GM19467 (cell line): ENCODE results near the gene SYT9.

ENCODE experiments used
- ATAC-seq: cut with Tn5 transposase; IDR thresholded peaks from one replicate; pipeline ENCODE4 v1.9.1; 2021; ENCODE audit warnings: mild to moderate bottlenecking, moderate library complexity; ENCODE audit not compliant: unreplicated experiment

SYT9 gene

DNA sequence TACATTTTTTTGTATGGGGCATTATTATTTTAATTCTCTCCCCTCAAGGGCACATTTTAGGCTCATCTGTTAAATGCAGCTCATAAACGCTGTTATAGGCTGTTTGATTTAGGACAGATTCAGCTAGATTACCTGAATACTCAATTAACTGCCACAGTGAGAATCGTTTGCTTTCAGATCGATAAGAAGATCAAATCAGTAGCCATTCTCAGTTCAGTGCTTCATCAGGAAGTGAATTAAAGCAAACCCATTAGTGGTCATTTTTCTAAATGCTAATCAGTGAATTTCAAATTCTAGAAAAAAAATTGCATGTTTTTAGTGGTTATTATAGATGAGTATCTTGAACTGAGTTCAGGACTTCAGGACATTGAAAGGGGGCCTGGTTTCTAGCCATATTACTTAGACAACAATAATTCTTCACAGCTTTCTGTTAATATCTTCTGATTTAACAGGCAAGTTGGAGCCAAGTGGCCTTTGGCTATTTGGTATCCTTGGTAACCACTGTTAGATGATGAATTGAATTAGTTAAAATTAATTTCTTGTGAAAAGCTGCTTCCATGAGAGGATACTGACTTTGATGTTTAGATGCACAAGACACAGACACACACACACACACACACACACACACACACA is 18.6 kb downstream of the SYT9 start:
- no peak for ATAC-seq

DNA sequence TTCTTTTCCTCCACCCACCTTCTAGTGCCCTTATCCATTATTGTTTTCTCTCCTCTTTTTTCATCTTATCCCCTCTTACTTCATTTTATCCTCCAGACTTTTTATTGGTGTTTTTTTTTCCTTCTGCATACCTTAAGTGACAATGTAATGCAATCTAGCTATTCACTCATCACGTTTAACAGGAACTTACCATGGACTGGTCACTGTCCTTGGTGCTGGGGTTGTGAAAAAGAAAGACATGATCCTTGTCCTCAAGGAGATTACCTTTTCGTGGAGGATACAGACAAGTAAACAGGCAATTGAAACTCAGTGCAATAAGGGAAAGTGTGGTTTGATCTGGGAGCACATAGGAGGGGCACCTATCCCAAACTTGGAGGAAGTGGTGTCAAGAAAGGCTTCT is 20.7 kb downstream of the SYT9 start:
- no peak for ATAC-seq

DNA sequence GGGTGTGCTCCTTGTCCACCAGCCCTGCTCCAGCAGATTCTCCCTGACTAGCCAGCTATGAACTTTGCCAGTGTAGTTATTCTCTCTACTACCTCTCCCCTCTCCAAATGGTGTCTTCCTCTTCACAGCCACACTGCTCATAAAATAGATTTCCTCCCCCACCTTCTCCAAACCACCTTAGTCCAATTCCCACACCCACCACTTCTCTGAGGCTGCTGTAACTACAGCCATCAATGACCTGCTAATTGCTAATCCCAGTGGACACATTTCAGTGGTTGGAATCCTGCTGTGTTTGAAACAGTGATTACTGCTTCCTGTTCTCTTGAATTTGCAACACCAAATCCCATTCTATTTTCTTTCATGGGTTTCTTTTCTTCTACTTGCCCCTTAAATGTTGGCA is 23.4 kb downstream of the SYT9 start:
- ATAC-seq = no peak

DNA sequence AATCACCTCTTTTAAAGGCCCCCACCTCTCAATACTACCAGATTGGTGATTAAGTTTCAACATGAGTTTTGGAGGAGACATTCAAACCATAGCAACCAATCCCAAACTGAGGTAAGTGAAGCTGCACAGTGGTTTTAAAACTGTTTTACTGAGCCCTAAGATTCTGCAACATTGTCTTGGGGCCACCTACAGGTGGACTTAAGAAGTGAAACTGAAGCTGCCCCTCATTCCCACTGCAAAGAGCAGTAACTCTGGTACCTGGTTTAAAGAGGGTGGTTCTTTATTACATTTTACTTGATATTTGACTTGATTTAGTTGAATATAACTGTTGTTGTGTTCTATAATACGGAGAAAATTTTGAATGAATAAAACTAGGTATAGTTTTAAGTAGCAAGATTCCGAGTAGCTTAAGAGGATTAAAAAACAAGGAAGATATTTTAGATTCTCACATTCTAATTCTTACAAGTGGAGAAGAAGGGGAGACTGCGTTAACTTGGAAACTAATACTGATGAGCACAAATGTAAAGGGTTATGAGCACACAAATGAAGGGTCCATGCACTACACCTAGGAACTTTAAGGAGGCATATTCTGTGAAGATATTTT is 26.7 kb downstream of the SYT9 start:
- no peak for ATAC-seq

DNA sequence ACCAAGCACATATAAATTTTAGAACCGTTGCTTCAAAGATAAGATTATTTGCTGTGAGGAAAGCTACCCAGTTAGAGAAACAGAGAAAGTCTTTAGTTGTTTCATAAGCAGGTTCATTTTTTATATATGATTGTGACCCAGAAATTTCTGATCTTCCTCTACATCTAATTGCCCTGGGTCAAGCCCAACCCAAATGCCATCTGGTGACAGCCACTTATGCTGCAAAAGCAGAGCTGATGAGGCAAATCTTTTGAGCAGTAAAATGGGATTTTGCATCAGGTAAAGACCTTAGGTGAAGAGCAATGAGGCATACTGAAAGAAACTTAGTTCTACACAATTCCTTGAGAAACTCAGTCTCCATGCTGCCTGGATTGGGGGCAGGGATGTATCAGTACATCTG is 28.0 kb downstream of the SYT9 start:
- ATAC-seq = no peak

DNA sequence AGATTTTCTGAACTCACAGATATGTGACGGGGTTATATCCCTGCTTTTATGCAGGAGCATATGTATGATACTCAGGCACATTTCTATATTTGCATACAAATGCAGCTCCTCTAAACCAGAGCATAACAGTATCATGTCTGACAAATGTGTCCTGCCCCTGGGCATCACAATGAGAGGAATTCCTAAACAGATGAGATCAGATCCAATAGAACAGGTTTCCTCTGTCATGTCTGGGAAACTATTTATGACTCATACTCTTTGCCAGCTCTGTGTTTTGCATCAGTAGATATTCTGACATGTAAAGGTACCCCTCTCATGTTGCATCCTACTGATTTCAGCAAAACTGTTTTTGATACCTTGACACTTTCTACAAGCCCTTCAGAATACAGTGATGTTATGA is 29.4 kb downstream of the SYT9 start:
- ATAC-seq = no peak

DNA sequence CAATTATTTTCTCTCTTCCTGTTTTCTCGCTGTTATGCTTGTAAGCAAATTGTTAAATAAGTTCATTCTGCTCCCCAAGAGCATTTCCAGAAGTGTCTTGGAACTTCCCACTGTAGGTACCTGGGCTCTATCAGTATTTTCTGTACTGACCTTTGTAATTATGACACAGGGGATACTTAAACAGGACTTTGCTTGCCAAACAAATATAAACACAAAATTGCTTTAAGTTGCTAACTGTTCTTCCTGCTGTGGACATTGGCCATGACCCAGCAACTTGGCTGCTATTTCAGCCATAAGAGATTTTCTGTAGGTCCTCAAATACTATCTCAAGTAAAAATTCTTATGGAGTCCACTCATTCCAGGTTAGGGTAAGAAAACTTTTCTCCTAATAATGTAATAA is 30.1 kb downstream of the SYT9 start:
- no peak for ATAC-seq

DNA sequence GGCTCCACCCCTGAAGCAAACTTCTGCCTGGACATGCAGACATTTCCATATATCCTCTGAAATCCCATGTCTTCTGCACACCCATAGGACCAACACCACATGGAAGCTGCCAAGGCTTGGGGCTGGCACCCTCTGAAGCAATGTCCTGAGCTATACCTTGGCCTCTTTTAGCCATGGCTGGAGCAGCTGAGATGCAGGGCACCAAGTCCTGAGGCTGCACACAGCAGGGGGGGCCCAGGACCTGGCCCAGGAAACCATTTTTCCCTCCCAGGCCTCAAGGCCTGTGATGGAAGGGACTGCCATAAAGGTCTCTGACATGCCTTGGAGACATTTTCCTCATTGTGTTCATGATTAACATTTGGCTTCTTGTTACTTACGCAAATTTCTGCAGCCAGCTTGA is 34.5 kb downstream of the SYT9 start:
- no peak for ATAC-seq

DNA sequence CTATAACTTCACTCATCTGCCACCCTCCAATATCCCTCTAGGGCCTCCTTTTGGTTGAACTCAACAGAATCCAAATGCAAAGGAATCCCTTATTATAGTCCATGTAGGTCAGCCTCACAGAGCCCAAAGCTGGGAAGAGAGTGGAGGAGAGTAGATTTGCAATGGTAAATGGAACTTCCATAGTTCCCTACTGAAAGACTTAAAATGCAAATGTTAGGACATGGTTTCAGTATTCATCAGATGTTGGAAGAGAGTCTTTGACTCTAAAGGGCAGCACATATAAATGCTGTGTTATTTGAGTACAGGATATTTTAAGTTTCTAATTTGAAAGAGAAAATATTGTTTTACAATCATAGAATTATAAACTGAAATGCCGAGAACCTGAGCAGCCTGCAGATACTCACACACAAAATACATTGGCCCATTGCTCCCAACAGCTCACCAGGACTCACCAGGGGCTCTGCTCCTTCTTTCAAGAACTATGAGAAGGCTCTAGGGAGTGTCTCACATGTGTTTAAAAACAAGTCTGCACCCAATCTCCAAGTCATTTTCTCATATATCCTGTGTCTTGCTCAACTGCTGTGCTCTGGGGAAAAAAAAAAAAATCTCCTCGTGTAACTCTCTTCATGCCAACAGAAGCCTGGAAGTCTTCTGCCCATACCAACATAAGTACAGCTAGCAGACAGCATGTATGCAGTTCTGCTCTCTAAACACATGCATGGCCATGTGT is 39.6 kb downstream of the SYT9 start:
- no peak for ATAC-seq

DNA sequence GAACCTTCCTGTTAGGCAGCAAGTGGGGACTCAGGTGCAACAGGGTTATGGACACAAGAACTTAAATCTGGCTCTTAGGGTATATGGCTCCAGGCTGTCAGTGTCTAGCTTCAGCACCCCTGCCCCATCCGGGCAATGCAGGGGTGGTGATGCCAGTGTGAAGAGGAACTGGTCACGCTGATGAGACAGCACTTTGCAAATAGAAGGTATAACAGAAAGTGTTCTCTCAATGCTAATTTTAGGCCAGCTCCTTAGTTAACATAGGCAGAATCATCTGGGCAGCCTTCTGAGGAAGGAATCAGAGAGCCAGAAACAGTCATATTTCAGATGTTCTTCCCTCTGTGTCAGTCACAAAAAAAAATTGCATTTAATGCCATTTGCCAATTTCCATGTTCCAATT is 41.2 kb downstream of the SYT9 start:
- no peak for ATAC-seq

DNA sequence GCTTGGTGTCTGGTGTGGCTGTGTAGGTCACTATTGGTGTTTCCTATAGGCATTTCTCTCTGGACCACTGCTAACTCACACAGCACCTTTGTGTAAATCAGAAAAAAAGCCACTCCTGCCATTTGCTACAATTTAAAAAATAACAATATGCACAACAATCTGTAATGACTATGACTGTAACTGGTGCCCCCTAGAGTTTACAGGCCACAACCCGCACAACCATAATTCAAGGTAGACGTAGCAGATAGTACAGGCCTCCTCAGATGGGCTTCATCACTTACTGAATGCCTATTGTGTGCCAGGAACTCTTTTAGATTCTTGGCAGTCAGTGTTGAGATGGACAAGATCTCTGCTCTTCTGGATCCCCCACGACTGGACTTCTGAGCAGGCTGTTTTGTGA is 47.7 kb downstream of the SYT9 start:
- no peak for ATAC-seq

DNA sequence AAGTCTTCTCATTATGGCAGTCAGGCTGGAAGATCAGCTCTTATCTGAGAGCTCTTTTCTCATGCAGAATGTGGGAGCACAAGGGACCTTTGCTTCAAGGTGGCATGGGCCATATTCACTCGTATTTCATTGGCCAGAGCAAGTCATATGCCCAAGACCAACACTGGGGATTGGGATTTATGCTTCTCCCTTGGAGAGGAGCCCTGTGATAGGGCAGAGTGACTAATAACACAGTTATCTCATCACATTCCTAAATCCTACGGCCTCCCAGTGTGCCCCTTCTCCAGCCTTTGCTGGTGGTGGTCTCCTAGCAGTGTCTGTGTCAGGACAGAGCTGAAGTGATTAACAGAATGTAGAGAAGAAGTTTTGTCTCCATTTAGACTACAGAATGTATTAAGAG is 48.6 kb downstream of the SYT9 start:
- ATAC-seq = no peak

DNA sequence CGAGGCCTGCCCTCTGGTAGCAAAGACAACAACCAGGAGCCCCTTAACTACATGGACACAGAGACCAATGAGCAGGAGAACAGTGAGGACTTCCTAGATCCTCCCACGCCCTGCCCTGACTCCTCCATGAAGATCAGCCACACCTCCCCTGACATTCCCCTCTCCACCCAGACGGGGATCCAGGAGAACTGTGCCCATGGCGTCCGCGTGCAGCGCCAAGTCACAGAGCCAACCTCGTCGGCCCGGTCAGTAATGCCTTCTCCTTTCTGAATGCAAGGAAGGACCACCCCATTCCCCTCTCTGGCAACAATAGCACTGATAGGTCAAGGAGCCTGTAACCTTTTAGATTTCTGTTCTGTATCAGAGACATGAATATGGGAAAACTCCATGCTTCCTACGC is 51.4 kb downstream of the SYT9 start:
- ATAC-seq = no peak

DNA sequence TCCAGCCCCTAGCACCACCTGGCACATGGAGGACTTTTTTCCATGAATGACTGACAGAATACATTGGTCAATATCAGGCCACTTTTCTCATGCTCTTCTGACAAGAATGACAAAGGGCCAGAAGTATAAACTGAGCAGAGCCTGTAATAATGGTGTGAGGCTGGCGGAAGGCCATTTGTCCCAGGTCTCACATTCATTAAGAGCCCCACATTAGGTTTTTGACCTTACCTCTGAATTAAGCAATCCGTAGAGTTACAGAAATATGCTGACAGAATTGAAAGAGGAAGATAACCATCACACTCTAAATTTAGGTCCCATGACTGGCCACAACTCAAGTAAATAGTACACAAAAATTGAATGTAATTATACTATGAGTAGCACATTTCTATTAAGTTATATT is 55.2 kb downstream of the SYT9 start:
- no peak for ATAC-seq

DNA sequence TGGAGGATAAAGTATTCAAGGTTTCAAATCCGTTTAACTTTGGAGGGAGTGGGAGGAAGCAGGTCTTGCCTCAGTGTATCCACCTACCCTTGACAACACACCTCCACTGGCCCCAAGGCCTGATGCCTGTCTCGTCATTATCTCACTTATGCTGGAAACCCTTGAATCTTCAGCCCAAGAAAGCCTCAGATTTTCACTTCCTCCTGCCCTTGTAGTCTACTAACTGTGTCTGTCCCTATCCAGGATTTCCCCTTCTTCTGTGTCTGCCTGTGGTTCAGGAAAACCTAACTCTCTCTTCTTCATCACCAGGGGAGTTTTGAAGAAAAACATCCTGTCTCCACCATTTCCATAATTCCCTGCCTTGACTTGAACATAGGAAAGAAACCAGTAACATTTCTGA is 56.1 kb downstream of the SYT9 start:
- no peak for ATAC-seq

DNA sequence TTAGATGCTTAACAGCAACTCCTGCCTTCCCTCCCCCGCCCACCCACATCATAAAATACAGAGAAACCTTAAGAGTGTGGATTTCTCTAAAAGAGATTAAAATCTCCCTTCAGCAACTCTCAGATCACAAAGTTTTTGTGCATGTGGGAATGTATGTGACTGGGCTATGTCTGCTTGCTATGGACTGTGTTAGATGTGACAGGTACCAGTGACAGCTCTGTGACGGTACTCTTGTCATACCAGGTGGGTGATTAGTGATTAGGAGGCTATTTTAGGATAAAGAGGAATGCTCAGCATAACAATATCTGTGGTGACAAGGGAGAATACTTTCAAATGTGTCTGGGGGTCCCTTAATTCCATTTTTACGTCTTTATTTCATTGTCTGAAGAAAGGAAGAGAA is 60.2 kb downstream of the SYT9 start:
- no peak for ATAC-seq

DNA sequence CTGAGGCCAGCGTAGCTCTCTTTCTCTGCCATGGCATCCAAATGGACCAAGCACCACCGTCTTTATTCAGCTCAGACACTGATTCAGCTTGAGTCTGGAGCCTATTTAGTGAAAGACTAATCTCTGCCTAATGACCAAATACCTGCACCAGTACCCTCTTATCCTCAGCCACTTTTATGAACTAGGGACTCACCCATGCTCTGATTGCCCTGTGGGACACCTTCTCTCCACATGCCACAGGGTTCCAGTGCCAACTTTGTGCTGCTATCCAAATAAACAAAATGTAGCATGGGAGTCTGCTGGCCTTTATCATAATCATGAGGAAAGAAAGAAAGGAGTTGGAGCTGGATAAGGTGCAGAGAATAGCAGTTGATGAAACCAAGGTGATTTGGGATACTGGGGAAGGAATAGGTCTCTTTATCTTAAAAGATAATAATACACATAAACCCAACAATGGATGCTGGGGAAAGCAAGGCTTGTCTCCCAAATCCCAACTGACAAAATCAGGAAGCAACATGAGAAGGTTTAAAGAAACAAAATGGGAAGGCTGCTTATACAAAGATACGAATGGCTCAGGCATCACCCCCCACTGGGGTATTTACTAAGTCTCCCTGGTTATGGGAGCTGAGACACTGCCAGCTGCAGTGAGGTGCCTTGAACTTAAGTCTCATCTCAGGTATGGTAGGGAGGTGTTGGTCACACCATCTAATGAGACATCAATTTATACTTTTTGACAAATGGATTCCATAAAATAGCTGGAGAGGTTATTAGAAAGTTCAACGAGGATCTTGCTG is 63.3 kb downstream of the SYT9 start:
- no peak for ATAC-seq

DNA sequence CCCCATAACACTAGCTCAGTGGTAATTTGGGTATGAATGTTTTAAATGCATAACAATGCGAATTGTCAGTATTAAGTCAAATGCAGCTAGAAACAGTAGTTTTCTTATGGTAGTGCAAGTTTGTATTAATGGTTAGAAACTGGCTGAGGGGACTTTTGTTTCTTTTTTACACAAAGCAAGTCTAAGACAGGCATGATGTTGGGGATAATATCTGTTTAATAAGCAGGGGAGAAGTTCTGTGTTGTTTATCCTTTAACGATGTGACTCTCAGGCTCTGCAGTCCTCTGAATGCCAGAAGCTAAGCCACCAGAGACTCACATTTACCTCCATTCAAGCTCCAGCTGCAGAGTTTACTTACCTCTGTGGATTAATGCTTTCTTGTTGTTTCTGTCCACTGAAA is 67.8 kb downstream of the SYT9 start:
- ATAC-seq = no peak

DNA sequence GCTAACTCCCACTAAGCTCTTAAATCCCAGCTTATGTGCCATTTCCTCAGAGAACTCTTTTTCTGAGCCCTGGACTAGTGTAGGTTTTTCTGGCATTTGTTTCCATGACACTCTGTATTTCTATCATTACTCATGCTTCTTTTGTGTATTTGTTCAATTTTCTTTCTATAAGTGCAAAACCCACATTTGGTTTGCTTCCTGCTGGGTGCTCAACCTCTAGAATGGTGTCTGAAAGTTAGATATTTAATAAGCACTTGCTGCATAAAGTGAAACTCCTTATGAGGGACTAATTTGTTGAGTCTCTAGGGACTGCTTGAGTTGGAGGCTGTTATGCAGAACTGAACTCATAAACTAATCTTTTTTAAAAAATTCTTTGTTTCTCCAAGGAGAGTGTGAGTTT is 68.6 kb downstream of the SYT9 start:
- no peak for ATAC-seq

DNA sequence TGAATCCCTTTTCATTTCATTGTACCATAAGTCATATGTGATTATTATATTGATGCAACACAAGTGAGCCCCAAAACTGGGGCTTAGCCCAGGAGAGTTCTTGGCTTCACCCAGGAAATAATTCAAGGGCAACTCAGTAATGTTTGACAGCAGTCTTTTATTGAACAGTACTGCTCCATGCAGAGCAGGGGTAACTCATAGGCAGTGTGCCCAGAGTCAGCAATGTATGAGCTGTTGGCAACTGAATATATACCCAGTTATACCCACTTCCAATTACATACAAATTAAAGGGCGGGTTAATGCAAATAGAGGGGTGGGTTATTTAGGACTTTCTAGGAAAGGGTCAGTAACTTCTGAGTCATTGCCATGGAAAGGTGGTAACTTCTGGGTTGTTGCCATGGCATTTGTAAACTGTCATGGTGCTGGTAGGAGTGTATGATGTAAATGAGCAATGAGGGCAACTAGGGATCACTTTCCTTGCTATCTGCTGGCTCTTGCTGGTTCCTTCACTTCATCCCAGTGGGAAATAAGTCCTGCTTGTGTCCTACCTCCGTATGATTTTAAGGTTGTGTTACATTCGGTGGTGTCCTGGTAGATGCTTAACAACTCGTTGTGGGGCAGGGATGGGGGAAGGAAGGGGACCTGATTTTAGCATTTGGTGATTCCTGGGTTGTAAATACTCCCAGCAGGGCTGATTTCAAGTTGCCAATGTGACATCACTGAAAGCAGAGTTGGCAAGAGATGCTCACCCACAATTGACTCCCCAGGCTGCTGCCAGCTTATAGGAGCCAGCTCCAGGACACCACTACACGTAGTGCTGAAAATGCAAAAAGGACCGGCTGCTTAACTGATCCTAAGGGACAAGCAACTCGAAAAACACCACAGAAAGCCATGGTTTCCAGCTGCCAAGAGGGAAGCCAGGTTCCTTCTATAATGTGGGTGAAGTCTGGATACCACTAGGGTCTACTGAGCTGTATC is 70.1 kb downstream of the SYT9 start:
- ATAC-seq = no peak

DNA sequence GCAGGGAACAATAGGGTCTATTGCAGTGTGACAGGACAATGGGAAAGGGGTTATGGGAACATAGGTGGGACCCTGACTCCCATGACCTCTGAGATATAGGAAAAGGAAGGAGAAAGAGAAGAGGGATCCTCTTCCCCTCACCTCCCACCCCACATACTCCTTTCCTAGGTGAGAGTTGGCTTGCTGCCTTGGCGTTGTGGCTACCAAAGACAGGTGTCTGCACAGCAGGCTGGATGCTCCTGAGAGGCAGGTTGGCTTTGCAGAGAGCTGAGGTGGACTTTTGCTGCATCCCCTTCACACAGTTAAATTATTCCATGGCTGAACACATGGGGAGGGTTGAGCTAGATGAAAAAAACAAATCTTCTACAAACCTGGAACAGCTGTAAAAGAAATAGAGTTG is 80.7 kb downstream of the SYT9 start:
- no peak for ATAC-seq
